Coronary artery (tissue), 2 donors: ENCODE results near the gene TM7SF3.

Experiments
- DNase-seq: peaks from one replicate; pipeline ENCODE4 v3.0.0-alpha.2; 2017; ENCODE audit warnings: low spot score
- H3K27ac ChIP-seq, 2 donors: fragments of 200-600 bp; sonication (generic); one replicate each; pipeline ENCODE4 v1.5.1; 2016 to 2019
- H3K4me3 ChIP-seq: fragments of 200-600 bp; sonication (generic); 2 replicates; pipeline ENCODE4 v1.5.1; 2016; ENCODE audit warnings: mild to moderate bottlenecking, moderate library complexity
- TF ChIP-seq, protein P1 (sequence below): fragments of 200-600 bp; sonication (generic); IDR thresholded peaks from one replicate; pipeline ENCODE4 v1.5.1; 2019; ENCODE audit warnings: antibody characterized with exemption

The TM7SF3 gene, protein sequence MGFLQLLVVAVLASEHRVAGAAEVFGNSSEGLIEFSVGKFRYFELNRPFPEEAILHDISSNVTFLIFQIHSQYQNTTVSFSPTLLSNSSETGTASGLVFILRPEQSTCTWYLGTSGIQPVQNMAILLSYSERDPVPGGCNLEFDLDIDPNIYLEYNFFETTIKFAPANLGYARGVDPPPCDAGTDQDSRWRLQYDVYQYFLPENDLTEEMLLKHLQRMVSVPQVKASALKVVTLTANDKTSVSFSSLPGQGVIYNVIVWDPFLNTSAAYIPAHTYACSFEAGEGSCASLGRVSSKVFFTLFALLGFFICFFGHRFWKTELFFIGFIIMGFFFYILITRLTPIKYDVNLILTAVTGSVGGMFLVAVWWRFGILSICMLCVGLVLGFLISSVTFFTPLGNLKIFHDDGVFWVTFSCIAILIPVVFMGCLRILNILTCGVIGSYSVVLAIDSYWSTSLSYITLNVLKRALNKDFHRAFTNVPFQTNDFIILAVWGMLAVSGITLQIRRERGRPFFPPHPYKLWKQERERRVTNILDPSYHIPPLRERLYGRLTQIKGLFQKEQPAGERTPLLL

DNA sequence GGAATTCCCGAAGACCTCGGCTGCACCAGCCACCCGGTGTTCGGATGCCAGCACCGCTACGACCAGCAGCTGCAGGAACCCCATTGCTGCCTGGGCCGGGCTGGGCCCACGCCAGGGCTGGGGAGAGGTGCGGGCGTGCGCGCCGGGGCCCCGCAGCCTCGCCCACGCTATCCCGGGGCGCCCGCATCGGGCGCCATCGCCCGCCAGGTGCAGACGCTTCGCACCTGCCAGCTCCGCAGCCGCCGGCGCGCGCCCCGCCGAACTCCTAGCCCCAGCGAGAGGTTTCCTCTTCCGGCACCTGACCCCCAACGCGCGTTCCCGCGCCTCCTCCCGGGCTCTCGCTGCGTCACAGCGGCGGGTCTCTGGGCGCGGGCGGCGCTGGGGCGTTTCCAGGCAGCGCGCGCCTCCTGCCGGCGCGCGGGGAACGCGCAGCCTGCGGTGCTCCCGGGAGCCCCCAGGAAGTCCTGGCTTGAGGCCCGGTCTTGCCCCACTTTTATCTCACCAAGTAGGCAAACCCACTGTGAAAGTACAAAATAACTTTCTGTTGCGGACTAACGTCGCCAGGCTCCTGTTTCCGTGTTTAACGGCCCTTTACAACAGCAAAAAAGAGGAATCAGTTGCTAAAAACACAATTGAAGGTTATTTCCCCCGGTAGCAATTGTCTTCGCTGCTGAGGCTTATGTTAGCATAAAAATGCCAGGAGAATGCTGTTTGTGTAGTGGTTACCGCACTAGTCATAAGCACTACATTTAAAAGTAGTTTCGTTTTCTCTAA is at the start of gene TM7SF3:
TSS of gene TM7SF3 (minus strand) at position 300 of the 774 bp plus-strand sequence. CDS start at position 84, 216 bp downstream.
- peak within 1 kb of the TSS; percentile 82 to 91 for H3K27ac ChIP-seq
- TF ChIP-seq, protein P1, sequence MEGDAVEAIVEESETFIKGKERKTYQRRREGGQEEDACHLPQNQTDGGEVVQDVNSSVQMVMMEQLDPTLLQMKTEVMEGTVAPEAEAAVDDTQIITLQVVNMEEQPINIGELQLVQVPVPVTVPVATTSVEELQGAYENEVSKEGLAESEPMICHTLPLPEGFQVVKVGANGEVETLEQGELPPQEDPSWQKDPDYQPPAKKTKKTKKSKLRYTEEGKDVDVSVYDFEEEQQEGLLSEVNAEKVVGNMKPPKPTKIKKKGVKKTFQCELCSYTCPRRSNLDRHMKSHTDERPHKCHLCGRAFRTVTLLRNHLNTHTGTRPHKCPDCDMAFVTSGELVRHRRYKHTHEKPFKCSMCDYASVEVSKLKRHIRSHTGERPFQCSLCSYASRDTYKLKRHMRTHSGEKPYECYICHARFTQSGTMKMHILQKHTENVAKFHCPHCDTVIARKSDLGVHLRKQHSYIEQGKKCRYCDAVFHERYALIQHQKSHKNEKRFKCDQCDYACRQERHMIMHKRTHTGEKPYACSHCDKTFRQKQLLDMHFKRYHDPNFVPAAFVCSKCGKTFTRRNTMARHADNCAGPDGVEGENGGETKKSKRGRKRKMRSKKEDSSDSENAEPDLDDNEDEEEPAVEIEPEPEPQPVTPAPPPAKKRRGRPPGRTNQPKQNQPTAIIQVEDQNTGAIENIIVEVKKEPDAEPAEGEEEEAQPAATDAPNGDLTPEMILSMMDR: peak; percentile 78
- peak within 1 kb of the TSS; percentile 88 for H3K4me3 ChIP-seq
- DNase-seq: peak; percentile 95

DNA sequence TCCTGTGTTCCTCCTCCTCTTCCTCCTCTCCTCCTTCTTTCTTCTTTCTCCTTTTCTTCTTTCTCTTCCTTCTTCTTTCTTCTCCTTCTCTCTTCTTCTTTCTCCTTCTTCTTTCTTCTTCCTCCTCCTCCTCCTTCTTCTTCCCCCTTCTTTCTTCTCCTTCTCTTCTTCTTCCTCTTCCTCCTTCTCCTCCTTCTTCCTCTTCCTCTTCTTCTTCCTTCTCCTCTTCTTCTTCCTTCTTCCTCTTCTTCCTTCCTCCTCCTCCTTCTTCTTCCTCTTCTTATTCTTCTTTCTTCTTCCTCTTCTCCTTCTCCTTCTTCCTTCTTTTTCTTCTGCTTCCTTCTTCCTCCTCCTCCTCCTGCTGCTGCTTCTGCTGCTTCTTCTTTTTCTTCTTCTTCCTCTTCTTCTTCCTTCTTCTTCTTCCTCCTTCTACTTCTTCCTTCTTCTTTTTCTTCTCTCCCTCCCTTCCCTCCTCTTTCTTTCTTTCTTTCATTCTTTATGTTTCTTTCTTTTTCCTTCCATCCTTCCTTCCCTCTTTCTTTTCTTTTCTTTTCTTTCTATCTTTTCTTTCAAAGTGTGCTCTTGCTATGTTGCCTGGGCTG is 49.2 kb upstream of the TM7SF3 start:
- Histone ChIP-seq H3K4me3 (no peak overlapping the region), H3K27ac (no peak overlapping the region)
- TF ChIP-seq, protein P1: no peak
- DNase-seq: no peak

DNA sequence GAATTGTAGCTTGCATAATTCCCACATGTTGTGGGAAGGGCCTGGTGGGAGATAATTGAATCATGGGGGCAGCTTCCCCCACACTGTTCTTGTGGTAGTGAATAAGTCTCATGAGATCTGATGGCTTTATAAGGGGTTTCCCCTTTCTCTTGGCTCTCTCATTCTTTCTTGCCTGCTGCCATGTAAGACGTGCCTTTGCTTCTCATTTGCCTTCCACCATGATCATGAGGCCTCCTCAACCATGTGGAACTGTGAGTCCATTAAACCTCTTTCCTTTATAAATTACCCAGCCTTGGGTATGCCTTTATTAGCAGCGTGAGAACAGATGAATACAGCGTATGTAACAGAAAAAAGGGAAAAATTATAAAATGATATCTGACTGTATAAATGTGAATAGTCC is 47.1 kb upstream of the TM7SF3 start:
- no peak overlapping the region for H3K4me3 ChIP-seq
- no peak for DNase-seq
- no peak overlapping the region for H3K27ac ChIP-seq
- TF ChIP-seq, protein P1: no peak

DNA sequence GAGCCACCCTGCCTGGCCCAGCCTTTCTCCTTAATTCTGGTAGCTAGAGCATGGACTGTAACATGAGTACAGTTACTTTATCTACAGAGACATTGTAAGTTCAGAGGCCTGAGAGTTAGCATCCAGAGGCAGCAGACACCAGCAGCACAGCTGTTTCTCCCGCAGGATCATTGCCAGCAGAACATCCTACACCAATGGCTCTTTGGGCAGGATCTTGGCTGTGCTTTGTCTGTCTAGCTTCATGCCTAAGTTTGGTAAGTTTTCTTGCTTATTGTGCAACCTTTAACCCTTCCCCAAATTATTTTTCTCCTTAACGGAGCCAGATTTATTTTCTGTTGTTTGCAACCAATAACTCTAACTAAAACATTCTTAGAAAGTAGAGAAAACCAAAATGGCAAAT is 46.6 kb upstream of the TM7SF3 start:
- no peak overlapping the region for H3K4me3 ChIP-seq
- TF ChIP-seq, protein P1: no peak
- DNase-seq: no peak
- no peak overlapping the region for H3K27ac ChIP-seq

DNA sequence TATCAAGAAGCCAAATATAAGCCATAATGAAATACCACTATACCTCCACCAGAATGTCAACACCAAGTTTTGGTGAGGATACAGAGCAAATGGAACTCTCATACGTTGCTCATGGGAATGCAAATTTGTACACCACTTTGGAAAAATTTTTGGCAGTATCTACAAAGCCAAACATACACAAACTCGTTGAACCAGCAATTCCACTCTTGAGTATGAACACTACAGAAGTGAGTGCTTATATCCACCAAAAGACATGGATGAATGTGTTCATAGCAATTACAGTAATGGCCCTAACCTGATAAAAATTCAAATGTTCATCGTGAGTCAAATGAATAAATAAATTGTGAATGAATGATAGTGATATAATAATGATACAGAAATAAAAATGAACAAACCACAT is 43.4 kb upstream of the TM7SF3 start:
- Histone ChIP-seq H3K27ac (no peak overlapping the region), H3K4me3 (no peak overlapping the region)
- DNase-seq: no peak
- TF ChIP-seq, protein P1: no peak

DNA sequence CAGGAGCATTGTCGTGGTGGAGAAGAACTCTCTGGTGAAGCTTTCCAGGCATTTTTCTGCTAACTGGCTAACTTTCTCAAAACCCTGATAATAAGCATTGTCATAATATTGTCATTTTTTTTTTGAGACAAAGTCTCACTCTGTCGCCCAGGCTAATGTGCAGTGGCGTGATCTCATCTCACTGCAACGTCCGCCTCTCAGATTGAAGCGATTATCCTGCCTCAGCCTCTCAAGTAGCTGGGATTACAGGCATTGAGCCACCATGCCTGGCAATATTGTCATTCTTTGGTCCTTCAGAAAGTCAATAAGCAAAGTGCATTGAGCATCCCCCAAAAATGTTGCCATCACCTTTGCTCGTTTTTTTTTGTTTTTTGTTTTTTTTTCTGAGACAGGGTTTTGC is 41.8 kb upstream of the TM7SF3 start:
- TF ChIP-seq, protein P1: no peak
- H3K27ac ChIP-seq: no peak overlapping the region
- DNase-seq: no peak
- no peak overlapping the region for H3K4me3 ChIP-seq
